CD4-positive, alpha-beta T cell treated with Interleukin-6 for 4 hours (primary cell): ENCODE data around the gene STRA8.

Experiments used
- DNase-seq: peaks from one replicate; pipeline ENCODE4 v3.0.0-alpha.2; 2020; ENCODE audit warnings: mixed read lengths

Gene STRA8

DNA sequence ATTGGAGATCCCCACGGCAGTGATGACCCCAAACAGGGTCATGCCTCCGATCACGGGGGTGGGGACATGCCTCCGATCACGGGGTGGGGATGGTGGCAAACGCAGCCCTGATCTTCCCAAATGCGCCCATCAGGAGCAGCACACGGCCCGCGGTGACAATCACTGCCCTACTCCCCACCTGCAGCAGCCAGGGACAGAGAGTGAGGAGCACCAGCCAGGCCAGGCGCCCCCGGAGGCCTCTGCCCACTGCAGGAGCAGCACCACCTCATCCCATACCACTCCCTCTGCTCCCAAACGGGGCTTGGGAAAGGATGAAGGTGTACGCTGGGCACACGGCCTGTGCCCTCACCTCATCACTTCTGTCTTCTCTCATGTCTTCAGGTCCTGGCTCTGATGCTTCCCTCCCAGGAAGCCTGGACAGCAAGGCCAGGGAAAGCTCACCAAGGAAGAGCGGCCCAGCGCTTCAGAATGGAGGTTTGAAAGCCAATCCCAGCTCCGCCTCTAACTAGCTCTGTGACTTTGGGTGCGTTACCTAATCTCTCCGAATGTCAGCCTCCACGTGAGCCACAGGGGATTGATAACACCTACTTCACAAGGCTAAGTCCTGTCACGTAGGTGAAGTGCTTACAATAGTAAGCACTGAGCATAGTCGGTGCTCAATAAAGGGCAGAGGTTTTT is 37.1 kb downstream of the STRA8 start:
- DNase-seq: no peak

DNA sequence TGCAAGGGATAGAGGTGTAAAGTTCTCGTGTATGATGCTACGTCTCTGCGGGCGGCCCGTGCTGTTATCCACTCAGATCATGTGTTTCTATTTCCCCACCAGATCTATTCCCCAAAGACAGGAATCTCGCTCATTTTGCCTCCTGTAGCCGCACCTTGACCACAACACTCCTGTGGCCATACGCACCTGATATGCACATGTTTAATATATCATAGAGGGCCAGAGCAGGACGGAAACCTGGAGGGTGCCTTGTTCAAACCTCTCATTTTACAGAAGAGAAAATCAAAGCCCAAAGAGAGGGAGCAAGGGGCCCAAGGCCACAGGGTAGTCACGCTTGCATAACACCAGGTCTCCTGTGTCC is 37.6 kb downstream of the STRA8 start:
- DNase-seq: no peak

DNA sequence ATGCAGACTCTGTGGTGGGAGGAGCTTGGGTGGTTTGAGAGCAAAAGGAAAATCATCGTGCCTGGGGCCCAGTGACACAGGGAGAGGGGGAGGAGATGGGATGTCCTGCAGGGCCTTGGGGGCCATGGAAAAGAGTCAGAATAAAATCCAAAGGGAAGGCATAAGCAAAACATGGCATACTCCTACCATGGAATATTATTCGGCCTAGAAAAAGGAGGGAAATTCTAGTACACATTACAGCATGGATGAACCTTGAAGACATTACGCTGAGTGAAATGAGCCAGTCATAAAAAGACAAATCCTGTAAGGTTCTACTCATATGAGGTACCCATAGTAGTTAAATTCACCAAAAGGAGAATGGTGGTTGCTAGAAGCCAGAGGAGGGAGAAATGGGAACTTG is 38.7 kb downstream of the STRA8 start:
- no peak for DNase-seq

DNA sequence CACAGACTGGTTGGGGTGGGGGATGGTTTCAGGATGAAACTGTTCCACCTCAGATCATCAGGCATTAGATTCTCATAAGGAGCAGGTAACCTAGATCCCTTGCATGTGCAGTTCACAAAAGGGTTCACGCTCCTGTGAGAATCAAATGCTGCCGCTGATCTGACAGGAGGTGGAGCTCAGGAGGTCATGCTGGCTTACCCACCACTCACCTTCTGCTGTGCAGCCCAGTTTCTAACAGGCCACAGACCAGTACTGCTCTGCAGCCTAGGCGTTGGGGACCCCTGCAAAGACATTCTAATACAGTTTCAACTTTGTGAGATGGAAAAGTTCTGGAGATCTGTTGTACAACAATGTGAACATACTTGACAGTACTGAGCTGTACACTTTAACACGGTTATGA is 39.9 kb downstream of the STRA8 start:
- DNase-seq: no peak

DNA sequence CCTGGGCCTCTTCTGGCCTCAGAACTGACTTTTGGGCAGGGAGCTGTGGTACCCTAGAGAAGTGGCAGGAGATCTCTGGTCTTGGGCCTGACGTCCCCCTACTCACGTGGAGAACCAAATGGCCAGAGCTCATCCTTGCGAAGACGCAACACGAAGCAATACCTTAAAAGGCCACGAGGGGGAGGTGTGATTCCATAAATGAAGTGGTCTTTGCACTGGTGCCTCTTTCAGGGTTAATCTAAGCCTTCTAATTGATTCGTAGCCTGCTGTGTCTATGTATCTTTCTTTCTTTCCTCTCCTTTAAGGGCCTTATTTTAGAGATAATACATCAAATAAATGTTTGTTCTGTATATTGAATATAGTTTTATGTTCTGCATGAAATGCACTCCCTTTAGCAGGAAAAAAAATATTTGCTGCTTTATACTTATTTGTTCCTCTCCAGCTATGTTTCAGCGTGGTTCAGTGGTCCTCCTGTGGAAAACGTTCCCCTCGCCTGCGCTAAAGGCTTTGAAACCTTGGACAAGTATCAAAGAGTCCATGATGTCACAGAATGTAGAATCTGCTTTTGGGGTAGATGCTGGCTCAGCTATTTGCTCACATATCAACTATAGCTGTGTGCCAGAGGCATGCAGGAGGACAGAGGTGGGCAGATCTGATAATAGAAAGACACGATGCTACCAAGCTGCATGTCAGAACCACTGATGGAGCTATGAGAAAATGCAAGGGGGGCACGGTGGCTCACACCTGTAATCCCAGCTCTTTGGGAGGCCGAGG is 41.0 kb downstream of the STRA8 start:
- DNase-seq: peak; percentile 69

DNA sequence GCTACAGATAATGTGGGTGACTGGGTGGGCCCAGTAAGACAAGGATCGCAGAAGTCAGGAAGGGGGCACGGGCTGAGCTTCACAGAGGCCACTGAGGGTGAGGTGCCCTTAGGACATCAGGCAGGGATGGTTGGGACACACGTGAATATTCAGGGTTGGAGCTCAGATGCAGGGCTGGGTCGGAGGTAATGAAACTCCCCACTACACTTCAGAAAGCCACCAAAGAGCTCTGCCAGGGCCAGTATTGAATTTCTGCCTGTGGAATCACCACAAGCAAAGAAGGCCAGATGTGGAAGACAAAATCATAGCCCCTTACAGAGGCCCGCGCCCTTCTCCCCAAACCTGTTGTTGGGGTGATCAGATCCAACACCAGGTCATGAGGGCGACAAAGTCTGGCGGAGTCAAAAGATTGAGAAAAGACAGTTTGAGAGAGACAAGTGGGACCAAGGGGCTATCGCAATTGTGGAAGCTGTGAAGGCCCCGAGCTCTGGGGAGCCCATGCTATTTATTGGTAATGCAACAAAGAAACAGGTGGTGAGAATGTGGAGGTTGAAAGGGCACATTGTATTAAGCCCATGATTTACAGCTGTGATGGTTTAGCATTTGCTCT is 42.4 kb downstream of the STRA8 start:
- DNase-seq: no peak

DNA sequence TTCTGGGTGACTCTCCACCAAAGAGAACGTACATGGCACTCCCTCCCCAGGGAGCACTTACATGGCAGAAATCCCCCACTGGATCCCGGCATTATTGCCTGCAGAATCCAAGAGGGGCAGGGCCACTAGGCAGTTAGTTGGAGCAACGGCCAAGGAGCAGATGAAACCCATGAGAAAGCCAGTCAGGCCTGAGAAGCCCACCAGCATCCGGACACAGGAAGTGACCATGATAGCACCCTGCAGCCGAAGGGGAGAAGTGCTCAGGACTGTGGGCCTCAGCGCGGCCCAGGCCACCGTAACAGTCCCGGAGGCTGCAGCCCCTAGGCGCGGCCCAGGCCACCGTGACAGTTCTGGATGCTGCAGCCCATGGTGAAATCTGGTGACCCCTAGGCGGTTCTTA is 43.5 kb downstream of the STRA8 start:
- no peak for DNase-seq

DNA sequence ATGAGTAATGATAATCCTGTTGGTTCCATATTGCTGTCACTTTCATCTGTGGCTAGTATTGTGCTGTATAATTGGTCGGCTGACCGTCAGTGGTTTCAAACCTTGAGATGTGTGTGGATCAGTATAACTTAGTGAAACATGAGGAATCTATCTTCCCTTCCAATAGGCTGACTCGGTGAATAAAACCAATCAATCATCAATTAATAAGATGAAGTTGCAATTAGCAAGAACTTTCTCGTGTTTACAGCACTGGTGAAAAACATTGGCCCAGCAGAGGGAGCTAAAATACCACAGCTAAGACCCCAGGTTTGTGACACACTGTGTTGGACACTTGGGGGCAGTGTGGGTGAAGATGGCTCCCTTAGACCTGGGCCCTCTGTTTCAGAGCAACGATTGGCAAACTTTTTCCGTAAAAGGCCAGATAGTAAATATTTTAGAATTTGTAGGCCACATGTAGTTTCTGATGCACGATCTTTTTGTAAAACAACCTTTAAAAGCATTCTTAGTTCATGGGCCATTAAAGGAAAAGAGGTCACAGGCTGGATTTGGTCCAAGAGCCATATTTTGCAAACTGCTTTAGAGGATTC is 47.8 kb downstream of the STRA8 start:
- DNase-seq: peak; percentile 80

DNA sequence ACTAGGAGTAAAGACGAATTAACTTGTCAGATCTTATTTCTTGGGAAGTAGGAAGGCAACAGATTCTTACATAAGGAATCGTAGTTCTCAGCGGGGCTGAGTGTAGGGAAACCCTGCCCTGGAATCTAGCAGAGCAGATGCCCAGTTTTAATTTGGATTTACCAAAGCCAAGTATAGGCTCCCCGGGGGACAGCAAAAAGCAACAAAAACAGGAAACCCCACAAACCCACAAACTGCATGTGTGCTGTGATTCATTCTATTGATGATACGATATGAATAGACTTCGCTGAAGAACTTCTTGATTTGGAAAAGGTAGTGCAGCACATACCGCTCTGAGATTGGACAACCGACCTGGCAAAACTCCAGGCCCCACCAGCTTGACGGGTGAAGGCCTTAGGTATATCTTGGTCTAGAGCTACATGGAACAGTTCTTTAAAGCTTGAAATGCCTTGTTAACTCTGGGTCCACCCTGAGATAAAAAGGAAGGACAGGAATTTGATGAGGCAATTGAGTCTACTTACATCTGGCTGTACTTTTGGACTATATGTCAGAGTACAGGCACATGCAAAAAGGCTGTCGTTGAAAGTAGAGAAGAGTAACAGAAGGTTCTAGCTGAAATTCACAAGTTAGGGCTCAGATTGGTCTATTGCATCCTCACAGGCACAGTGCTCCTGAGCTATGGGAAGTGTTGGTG is 49.1 kb downstream of the STRA8 start:
- DNase-seq: peak; percentile 39

DNA sequence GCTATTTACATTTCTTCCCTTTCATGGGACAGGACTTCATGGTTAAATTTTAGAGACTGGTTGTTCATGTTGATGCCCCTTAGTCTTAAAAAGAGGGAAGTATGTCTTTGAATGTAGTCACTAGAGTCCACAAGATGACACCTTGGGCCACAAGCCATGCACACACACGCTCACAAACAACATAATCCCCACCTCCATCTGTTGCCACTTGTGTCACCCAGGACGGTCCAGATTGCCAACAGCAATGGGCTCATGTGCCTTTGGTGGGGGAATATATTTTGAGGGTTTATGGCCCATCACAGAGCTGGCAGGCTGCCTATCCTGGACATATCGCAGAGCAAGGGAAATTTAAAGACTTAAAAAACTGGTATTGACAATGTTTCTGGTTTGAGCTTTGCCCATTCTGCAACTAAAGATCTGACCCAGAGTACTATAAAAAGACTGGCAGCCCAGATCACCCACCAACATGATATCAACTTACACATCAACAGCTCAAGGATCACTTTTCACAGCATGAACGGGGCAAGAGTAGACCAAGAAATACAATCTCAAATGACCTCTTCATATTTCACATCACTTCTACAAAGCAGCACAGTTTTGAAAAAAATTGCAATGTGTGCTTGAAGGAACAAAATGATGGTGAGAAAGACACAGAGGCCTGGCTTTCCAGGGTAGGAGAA is 50.5 kb downstream of the STRA8 start:
- no peak for DNase-seq

DNA sequence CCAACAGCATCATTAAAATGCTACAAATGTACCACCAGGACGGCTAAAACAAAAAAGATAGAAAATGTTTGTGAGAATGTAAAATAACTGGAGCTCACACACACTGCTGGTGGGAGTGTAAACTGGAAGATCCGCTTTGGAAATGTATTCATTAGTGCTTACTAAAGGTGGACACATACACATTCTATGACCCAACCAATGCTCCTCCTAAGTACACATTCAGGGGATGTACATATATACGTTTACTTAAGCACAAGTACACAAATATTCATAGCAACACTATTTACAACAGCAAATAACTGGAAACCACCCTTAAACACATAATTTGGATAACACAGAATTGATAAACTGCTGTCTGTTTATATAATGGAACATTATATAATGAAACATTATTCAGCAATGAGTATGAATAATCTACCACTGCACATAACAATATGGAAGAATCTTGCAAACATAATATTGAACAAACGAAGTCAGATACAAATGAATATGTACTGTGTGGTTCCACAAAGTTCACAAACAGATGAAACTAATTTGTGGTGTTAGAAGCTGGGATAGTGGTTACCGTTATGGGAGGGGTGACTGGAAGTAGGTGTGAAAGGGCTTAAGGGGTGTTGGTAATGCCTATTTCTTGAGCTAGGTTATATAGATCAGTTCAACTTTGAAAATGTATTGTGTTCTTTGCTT is 52.1 kb downstream of the STRA8 start:
- no peak for DNase-seq

DNA sequence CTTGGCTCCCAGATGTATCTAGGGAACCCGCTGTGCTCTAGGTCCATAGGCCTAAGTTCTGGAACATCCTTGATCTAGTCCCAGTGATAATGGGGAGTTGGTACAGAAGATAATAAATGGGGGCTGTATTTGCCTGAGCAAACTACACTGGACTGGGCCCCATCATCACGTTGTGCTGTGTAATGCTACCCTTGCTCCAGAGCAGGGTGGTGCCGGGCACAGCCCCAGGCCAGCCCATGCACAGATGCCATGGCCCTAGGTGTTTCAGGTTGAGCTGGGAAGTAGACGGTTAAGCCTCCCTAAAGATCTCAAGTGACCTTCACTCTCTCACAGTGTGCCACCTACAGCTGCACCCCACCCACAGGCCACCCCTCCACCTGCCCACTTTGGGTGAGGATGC is 53.2 kb downstream of the STRA8 start:
- no peak for DNase-seq

DNA sequence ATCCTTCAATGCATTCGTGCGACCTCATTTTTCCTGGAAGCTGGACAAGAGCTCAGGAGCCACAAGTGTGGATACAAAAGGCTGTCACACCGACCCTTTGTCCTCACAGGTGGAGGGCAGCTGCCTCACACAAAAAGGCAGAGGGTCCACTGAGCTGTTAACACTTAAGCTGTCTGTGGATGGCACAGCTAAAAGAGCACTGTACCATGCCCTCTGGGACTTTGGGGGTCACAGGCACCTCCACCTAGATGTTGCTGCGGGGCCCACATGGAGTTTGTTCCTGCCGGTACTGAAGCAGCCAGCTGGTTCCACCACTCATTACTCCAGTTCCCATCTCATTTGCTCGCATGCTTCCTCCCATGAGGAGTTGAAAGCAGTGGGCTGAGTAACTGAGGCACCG is 57.0 kb downstream of the STRA8 start:
- no peak for DNase-seq

DNA sequence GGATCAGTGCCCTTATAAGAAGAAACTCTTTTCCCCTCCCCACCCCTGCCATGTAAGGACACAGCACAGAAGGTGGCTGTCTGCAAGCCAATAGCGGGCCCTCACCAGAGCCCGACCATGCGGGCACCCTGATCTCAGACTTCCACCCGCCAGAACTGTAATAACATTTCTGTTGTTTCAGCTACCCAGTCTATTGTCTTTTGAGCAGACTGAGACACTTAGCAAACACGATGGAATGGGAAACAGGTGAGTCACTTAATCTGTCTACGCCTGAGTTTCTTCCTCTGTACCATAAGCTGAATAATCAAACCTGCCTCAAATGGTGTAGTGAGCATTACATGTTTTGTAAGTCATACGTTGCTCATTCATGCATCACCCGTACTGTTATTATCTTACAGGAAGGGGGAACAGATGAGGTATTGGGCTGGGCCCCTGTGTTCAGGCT is 58.2 kb downstream of the STRA8 start:
- DNase-seq: no peak

DNA sequence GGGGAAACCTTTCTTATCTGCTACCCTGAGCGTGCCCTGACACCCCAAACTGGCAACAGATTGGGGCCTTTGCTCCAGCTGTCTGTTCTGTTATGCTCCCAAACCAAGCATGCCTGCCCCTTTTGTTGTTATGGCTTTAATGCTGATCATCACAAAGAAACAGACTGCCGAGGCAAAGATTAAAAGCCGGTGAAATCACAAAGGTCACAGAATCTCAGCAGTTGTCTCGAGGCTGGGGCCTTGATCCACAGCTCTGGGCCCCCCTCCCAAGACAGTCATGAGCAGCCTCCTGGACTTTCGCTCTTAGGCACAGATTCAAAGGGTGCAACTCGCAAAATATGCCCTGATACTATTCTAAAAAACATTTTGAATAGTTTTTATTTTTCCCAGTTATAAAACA is 65.6 kb downstream of the STRA8 start:
- no peak for DNase-seq

DNA sequence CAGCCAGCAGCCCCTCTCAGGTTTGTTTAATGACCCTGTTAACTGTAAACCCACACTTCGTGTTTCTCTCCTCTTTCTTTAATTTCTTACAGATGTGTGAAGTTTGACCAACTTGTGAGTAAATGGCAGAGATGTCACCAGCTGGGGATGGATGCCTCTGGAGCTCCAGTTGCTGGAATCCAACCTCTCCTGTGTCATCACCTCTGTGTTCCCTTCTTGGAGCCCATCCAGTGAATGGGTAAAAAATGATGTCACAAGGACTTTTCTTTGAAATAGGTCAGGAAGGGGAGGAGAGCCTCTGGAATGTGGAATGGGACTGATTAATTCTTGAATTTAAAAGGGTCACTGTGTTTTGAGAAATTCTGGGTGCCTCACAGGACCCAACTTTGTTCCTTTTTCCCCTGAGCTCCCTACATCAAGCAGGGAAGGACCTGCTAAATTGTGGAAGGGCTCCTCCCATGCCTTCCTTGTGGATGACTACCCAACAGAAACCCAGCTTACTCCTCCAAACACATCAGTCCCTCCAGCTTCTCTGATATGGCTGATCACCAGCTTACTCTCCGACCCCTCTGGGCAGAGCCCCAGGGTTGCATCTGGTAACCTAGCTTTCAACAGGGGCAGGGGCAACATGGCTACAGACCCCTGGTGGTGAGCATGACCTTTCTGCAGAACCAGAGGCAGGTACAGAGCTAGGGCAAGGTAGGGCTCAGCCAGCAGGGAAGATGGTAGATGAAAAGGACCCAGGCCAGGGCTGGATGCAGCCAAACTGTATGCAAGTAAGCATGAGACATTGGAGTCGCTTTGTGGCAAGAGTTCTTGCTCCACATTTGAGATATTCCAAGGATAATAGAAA is 67.5 kb downstream of the STRA8 start:
- no peak for DNase-seq
